Memory B cell (primary cell): ENCODE data around the gene CEP68.
"Not testable (repeated sequence)": the region's sequence is repeated elsewhere in the genome, so short reads cannot be mapped to it uniquely, and the experiment has no call there.

ENCODE experiments used
- ATAC-seq: fragments of 150-1000 bp; cut with Tn5 transposase; 2 replicates; pipeline ENCODE4 v1.10.0; 2021; ENCODE audit warnings: low read depth, mild to moderate bottlenecking, moderate library complexity
- DNase-seq, 2 donors: peaks; one replicate each; pipeline ENCODE4 v3.0.0; 2022; ENCODE audit warnings: low spot score in 2 of 2
- H3K27ac Mint-ChIP-seq: one replicate; pipeline ENCODE4 v1.8.0; 2022; ENCODE audit warnings: mild to moderate bottlenecking, moderate library complexity, mixed read lengths
- H3K27me3 Mint-ChIP-seq: one replicate; pipeline ENCODE4 v1.8.0; 2022; ENCODE audit warnings: mixed read lengths
- H3K36me3 Mint-ChIP-seq: one replicate; pipeline ENCODE4 v1.8.0; 2022; ENCODE audit warnings: mild to moderate bottlenecking, mixed read lengths
- H3K4me1 Mint-ChIP-seq: one replicate; pipeline ENCODE4 v1.8.0; 2022; ENCODE audit warnings: mixed read lengths
- H3K4me3 Mint-ChIP-seq: one replicate; pipeline ENCODE4 v1.8.0; 2022; ENCODE audit warnings: mild to moderate bottlenecking, moderate library complexity, mixed read lengths
- H3K9me3 Mint-ChIP-seq: one replicate; pipeline ENCODE4 v1.8.0; 2022; ENCODE audit warnings: mixed read lengths

The CEP68 gene

DNA sequence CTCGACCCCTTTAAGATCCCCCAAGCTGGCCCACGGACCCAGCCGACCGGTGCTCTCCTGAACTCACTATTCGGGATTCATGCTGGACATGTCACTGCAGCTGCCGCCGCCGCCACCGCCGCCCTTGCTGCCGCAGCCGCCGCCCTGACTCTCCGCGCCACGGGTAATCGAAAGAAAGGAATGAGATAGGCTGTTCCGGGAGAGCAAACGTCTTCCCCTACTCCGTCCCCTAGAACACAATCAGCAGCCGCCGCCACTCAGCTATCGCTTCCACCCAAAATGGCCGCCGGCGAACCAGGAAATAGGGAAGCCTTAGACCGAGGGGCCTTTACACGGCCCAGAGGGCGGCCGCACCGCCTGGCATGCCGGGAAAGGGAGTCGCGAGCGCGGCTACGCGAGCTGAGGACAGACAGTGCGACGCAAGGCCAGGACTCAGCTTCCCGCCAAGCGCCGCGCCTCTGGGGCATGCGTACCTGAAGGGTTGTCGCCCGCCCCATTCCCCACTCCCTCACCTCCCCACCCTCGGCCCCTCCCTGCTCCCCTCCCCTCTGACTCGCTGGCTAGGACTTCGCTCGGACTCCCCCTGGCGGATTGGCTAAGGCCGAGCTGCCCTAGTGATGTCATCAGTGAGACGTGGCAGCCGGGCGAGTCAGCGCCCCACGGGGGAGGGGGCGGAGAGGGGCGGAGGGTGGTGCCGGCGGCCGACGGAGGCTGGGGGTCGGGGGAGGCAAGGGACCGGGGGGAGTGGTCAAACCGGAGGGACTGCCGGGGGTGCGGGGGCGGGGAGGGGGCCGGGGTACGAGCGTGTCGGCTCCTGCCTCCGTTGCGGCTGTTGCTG lies 73.8 kb downstream of the CEP68 start, which contains the start of gene RAB1A:
TSS of gene RAB1A (minus strand) at position 281 of the 838 bp plus-strand sequence. CDS start at position 90, 191 bp downstream.
- ATAC-seq (peak; percentile 89), DNase-seq (peak; percentile 87 to 95)
- Mint-ChIP-seq H3K4me3 (peak within 1 kb of the TSS; percentile 94), H3K9me3 (no peaks in the 10 kb centered on the region), H3K4me1 (peaks cover 17% of the 10 kb centered on the region), H3K27ac (peak within 1 kb of the TSS; percentile 96), H3K27me3 (no peaks in the 10 kb centered on the region), H3K36me3 (no peaks in the 10 kb centered on the region)

GRCh38 chr2:65130664-65131175 lies 74.5 kb downstream of the CEP68 start:
- DNase-seq (peak in 1 of 2 donors; percentile 58), ATAC-seq (peak; percentile 5)
- H3K4me1 Mint-ChIP-seq = peaks cover 17% of the 10 kb centered on the region
- no peaks in the 10 kb centered on the region for H3K36me3 Mint-ChIP-seq
- no peaks in the 10 kb centered on the region for H3K9me3 Mint-ChIP-seq
- H3K4me3 Mint-ChIP-seq = peak overlapping the region; percentile 93
- no peaks in the 10 kb centered on the region for H3K27me3 Mint-ChIP-seq
- H3K27ac Mint-ChIP-seq = peak overlapping the region; percentile 96

DNA sequence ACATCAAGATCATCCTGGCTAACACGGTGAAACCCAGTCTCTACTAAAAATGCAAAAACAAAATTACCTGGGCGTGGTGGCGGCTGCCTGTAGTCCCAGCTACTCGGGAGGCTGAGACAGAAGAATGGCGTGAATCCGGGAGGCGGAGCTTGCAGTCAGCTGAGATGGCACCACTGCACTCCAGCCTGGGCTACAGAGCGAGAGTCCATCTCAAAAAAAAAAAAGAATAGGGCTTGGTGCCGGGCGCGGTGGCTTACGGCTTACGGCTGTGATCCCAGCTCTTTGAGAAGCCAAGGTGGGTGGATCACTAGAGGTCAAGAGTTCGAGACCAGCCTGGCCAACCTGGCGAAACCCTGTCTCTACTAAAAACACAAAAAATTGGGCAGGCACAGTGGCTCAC lies 76.7 kb downstream of the CEP68 start:
- H3K4me1 Mint-ChIP-seq, ATAC-seq, DNase-seq, H3K27ac Mint-ChIP-seq, H3K4me3 Mint-ChIP-seq, H3K9me3 Mint-ChIP-seq, H3K27me3 Mint-ChIP-seq, H3K36me3 Mint-ChIP-seq: not testable (repeated sequence)

DNA sequence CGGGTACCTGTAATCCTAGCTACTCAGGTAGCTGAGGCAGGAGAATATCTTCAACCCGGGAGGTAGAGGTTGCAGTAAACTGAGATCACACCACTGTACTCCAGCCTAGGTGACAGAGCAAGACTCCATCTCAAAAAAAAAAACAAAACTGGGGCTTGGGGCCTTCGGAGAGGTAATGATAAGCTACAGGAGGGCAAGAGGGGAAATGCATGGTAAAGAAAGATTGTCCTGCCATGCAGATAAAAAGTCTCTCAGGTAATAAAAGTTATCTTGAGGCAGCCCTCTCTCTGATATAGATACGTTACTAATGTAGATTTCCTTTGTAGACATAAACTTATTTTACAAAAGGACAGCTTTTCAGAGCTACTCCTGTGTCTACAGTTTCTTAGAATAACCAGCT lies 77.4 kb downstream of the CEP68 start:
- H3K27ac Mint-ChIP-seq = no peak overlapping the region
- H3K27me3 Mint-ChIP-seq = peaks cover 2% of the 10 kb centered on the region
- peaks cover 6% of the 10 kb centered on the region for H3K4me1 Mint-ChIP-seq
- no peaks in the 10 kb centered on the region for H3K9me3 Mint-ChIP-seq
- DNase-seq (no peak), ATAC-seq (no peak)
- H3K4me3 Mint-ChIP-seq = no peak overlapping the region
- no peaks in the 10 kb centered on the region for H3K36me3 Mint-ChIP-seq

DNA sequence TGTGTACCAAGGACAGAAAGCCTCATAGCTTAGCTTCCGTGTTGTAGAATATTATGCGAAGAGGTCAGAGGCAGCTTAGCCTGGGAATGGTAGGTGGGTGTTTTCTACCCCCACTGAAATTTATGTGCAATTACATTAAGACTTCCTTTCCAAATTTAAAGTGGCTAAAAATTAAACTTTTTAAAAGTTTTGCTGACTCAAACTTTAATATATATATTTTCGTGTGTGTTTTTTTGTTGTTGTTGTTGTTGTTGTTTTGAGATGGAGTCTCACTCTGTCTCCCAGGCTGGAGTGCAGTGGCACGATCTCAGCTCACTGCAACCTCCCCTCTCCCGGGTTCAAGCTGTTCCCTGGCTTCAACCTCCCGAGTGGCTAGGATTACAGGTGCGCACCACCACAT lies 77.9 kb downstream of the CEP68 start:
- DNase-seq (no peak), ATAC-seq (no peak)
- Mint-ChIP-seq H3K9me3 (no peaks in the 10 kb centered on the region), H3K4me1 (peaks cover 3% of the 10 kb centered on the region), H3K4me3 (no peak overlapping the region), H3K27ac (no peak overlapping the region), H3K36me3 (no peaks in the 10 kb centered on the region), H3K27me3 (peaks cover 2% of the 10 kb centered on the region)

- DNase-seq (no peak), ATAC-seq (no peak)
- H3K4me3 Mint-ChIP-seq = no peak overlapping the region
- peaks cover 2% of the 10 kb centered on the region for H3K27me3 Mint-ChIP-seq
- H3K9me3 Mint-ChIP-seq = no peaks in the 10 kb centered on the region
- no peaks in the 10 kb centered on the region for H3K4me1 Mint-ChIP-seq
- H3K36me3 Mint-ChIP-seq = no peaks in the 10 kb centered on the region
- no peak overlapping the region for H3K27ac Mint-ChIP-seq
Observed at GRCh38 chr2:65136253-65136652, 80.0 kb downstream of the CEP68 start.
